Measurements from ENCODE around the gene TNFRSF1A. TPM values are rescaled to one million over a fixed set of nuclear protein-coding genes. Genes with fewer than 3 reads are reported as not detected.

The TNFRSF1A gene
- total RNA-seq, 2 donors from 2014 or later: 62.9 to 176 TPM

DNA sequence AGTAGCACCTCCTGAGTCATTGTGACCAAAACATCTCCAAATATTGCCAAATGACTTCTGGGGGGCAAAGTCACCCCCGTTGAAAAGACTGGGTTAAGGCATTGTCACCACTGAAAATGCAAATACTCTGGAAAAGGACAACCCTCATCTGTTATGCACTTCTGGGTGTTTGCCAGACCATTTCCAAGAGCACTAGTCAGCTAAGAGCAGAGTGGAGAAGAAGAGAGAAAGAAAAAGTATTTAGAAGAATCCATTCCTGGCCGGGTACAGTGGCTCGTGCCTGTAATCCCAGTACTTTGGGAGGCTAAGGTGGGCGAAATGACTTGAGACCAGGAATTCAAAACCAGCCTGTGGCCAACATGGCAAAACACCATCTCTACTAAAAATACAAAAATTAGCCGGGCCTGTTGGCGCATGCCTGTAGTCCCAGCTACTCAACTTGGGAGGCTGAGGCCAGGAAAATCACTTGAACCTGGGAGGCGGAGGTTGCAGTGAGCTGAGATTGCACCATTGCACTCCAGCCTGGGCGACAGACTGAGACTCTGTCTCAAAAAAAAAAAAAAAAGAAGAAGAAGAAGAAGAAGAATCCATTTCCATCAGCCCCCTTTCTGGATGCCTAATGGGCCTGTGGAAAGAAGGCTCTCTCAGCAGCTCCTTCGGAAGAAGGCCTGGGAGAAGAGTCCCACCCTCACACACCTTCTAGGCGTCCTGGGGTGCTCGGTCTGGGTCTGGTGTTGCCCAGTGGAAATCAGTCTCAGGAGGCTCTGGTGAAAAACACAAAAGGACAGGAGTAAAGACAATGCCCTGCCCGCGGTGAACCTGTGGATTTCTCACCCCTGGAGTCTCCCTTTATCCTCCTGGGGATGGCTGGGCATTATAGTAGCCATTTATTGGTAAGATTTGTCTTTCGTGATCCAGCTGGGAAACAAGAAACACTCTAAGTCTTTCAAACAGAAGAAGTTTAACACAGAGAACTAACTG is 38.6 kb upstream of the TNFRSF1A start:
- Histone ChIP-seq H3K27ac (no peak overlapping the region), H3K4me1 (peaks cover 0 to 56% of the 10 kb centered on the region in 2 donors), H3K4me3 (no peak overlapping the region), H3K36me3 (no peaks in the 10 kb centered on the region), H3K27me3 (no peaks in the 10 kb centered on the region), H3K9me3 (no peaks in the 10 kb centered on the region)
- DNase-seq (ENCODE audit: low spot score): no peak
- TF ChIP-seq, protein P1, sequence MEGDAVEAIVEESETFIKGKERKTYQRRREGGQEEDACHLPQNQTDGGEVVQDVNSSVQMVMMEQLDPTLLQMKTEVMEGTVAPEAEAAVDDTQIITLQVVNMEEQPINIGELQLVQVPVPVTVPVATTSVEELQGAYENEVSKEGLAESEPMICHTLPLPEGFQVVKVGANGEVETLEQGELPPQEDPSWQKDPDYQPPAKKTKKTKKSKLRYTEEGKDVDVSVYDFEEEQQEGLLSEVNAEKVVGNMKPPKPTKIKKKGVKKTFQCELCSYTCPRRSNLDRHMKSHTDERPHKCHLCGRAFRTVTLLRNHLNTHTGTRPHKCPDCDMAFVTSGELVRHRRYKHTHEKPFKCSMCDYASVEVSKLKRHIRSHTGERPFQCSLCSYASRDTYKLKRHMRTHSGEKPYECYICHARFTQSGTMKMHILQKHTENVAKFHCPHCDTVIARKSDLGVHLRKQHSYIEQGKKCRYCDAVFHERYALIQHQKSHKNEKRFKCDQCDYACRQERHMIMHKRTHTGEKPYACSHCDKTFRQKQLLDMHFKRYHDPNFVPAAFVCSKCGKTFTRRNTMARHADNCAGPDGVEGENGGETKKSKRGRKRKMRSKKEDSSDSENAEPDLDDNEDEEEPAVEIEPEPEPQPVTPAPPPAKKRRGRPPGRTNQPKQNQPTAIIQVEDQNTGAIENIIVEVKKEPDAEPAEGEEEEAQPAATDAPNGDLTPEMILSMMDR (IDR thresholded peaks at IDR 0.05): no peak

DNA sequence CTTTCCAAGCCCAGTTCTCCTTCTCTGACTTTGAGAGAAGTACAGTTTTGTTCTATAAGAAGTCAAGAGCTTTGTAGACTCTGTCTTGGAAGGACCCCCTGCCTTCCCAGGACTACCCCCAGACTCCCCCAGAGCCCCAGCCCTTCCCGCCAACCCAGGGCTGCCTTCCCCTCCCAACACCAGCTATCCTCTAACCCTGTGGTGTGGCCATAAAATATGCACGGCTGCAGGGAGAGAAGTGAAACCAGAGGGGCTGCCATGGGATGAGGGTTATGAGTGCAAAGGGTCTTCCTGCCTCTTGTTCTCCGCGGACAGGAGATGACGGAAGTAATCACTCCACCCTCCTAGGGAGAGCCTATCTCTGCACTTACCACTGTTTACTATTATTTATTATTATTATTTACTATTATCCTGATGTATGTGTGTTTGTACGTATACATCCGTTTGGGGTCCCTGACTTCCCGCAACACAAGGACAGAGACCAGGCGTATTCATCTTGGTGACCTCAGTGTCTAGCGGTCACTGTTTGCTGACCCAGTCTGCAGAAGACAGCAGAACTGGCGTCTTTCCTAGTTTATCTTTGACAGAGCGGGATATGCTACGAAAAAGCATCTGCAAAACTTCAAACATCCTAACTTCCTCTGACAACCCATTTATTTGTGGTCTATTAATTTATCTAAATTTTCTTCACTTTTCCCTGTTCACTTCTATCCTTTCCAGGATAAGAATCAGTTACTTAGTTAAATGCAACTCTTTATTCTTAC is 37.0 kb upstream of the TNFRSF1A start:
- H3K4me1 ChIP-seq: peaks cover 0 to 43% of the 10 kb centered on the region in 2 donors
- H3K27ac ChIP-seq: no peak overlapping the region
- H3K9me3 ChIP-seq: no peaks in the 10 kb centered on the region
- H3K36me3 ChIP-seq: no peaks in the 10 kb centered on the region
- no peaks in the 10 kb centered on the region for H3K27me3 ChIP-seq
- TF ChIP-seq, protein P1 (IDR thresholded peaks at IDR 0.05): no peak
- no peak for DNase-seq (ENCODE audit: low spot score)
- no peak overlapping the region for H3K4me3 ChIP-seq

DNA sequence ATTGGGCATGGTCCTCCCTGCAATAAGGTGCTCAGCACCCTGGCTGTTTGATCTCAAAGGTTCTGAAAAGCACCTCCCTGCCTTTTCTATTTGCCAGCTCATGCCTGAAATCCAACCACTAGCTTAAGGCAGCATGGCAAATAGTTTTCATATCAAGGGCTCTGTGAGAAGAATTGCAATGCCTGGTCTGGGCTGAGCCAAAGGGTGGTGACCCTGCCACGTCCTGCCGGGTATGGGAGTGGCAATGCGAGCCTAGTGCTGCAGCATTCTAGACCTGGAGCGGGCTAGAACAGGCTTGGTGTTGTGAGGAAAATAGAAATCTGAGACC is 35.8 kb upstream of the TNFRSF1A start:
- peaks cover 0 to 32% of the 10 kb centered on the region in 2 donors for H3K4me1 ChIP-seq
- no peak overlapping the region for H3K27ac ChIP-seq

DNA sequence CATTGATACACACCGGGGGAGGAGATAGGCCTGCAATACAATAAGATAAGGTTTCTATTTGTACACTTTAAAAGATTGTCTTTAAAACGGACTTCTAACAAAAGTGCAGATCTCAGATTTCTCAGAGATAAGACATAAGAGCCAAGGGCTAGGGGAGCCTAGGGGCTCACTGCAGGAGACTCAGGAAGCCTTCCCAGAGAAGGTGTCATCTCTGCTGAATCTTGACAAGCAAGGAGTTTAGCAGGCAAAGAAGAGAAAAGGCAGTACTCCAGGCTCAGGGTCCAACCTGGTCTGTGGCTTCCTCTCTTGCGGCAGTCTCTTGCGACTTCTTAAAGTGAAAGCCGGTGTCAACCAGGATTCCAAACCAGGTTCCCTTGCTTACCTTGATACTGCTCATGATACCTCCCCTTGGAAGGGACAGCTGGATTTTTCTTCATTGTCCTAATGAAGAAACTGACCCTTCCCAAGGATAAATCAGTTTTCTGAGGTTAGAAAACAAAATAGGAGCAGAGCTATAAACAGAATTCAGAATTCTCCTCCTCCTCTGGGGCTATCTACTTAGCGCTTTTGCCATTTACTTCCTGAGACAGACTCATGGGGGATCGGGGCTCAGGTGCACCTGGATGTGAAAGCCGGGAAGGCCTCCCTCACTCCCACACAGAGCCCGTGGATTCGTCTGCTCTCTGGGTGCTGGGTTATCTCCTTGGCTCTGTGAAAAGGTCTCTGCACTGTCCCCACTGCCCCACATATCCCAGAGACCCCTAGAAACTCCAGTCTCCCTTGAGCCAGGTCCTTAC is 35.2 kb upstream of the TNFRSF1A start:
- Histone ChIP-seq H3K4me1 (peaks cover 0 to 33% of the 10 kb centered on the region in 2 donors), H3K4me3 (no peak overlapping the region), H3K36me3 (no peaks in the 10 kb centered on the region), H3K27me3 (no peaks in the 10 kb centered on the region), H3K27ac (peak overlapping the region in 1 of 2 donors; percentile 9), H3K9me3 (no peaks in the 10 kb centered on the region)
- TF ChIP-seq, protein P1 (IDR thresholded peaks at IDR 0.05): no peak
- no peak for DNase-seq (ENCODE audit: low spot score)

More for the DNA sequence above, 35.8 kb upstream of the TNFRSF1A start:
- TF ChIP-seq, protein P1 (IDR thresholded peaks at IDR 0.05): no peak
- Histone ChIP-seq H3K9me3 (no peaks in the 10 kb centered on the region), H3K4me3 (no peak overlapping the region), H3K27me3 (no peaks in the 10 kb centered on the region), H3K36me3 (no peaks in the 10 kb centered on the region)
- DNase-seq (ENCODE audit: low spot score): no peak

DNA sequence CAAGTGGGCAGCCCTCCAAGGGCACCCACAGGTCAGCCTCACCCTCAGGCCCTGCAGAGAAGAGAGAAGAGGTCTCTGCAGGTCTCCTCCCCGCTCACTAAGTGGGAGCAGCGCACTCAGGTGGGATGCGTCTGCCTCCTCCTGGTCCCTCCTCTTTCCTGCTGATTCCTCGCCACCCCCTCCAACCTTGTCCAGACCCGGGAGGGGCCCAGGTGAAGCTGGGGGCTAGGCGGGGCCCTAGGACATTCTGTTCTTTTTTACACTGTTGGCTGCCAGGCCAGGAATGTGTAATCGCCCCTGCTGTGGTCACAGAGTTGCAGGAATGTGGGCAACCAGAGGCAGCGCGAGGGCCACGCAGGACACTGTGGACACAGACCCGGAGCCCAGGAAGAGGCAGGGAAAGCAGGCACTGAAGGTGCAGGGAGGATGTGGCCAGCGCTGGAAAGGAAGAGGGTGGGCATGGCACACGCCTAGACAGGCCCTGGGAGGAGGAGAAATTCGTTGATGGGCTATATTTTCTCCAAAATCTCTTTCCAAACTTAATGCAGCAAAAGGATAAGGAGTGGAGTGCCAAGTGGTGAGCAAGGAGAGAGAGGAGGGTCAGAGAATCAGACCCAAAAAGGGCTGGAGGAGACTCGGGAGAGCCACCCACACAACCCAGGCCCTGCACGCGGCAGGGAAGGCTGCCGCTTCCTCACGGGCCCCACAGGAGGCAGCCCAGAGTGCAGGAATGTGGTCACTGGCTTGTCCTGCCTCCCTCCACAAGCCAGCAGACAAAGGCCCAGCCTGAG is 34.4 kb upstream of the TNFRSF1A start:
- no peak overlapping the region for H3K4me3 ChIP-seq
- no peaks in the 10 kb centered on the region for H3K9me3 ChIP-seq
- H3K4me1 ChIP-seq: peaks cover 0 to 34% of the 10 kb centered on the region in 2 donors
- peak overlapping the region in 1 of 2 donors; percentile 9 for H3K27ac ChIP-seq
- DNase-seq (ENCODE audit: low spot score): peak; percentile 71
- no peaks in the 10 kb centered on the region for H3K27me3 ChIP-seq
- TF ChIP-seq, protein P1 (IDR thresholded peaks at IDR 0.05): peak in 1 of 2 donors; percentile 35
- no peaks in the 10 kb centered on the region for H3K36me3 ChIP-seq
